Measurements from ENCODE around the gene RALGPS2.

DNA sequence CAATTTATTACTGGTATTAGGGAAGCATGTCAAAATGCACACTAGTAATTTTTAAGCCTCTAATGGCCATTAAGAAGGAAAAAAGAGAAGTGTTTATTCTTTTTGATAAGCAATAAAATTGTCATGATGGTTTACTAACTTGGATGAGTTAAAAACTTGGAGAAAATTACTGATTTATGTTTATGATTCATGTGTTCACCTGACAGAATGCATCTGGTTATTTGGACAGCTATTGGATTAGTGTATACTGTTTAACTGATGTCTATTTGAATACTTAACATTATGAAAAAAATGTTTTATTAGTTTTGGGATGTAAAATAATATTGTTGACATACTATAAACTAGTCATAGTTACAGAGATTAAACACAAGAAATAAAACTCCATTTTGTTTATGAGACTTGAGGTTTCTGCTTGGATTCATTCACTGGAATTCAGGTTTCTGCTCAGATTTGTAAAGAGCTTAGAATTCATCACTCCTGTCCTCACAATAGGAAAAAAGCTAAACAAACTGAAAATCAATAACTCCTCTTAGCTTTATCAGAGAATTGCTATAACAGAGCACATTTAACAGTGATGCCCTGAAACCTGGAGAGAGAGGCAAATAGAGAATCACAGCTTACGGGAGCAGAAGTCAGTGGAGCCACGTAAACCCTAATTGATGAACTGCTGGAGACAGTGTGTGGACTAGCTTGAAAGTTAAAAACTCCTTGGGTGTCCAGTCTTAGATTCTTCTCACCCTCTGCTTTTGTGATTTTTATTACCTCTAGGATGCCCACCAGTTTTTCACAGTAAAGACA lies 56.7 kb downstream of the RALGPS2 start:
- TF ChIP-seq CTCF (IDR thresholded peaks at IDR 0.05), result no peak
- TF ChIP-seq POLR2A (IDR thresholded peaks at IDR 0.05), result no peak
